HepG2 (cell line): ENCODE results near the gene PARS2. TPM values are rescaled to one million over a fixed set of nuclear protein-coding genes. Genes with fewer than 3 reads are reported as not detected.

Experiments
- BCLAF1 ChIP-seq: fragments of 450-650 bp; IDR thresholded peaks from 2 replicates; pipeline ENCODE4 v1.6.1; 2017; ENCODE audit warnings: mild to moderate bottlenecking
- ETV5 ChIP-seq: IDR thresholded peaks from 2 replicates; pipeline ENCODE4 v1.6.1; 2018; ENCODE audit warnings: missing biosample characterization, missing genetic modification reagents, inconsistent platforms, borderline replicate concordance
- KDM5A ChIP-seq: fragments of 200-600 bp; sonication (generic); IDR thresholded peaks from 2 replicates; pipeline ENCODE4 v1.7.0; 2018; ENCODE audit warnings: antibody characterized with exemption, mild to moderate bottlenecking, low read length, borderline replicate concordance
- KLF6 ChIP-seq: IDR thresholded peaks from 2 replicates; pipeline ENCODE4 v1.8.0; 2016; ENCODE audit warnings: missing biosample characterization, missing genetic modification reagents
- MED8 ChIP-seq: sonication (generic); formaldehyde crosslinking; IDR thresholded peaks from 2 replicates; pipeline ENCODE4 v1.8.1; 2023; ENCODE audit warnings: mild to moderate bottlenecking, missing genetic modification reagents; ENCODE audit not compliant: insufficient replicate concordance
- MIER3 ChIP-seq: IDR thresholded peaks from 2 replicates; pipeline ENCODE4 v1.6.1; 2016; ENCODE audit warnings: missing compliant biosample characterization, borderline replicate concordance
- MXD1 ChIP-seq: sonication (generic); formaldehyde crosslinking; IDR thresholded peaks from 2 replicates; pipeline ENCODE4 v1.4.0; 2020; ENCODE audit warnings: mild to moderate bottlenecking, missing genetic modification reagents
- MZF1 ChIP-seq: sonication (generic); formaldehyde crosslinking; IDR thresholded peaks from 2 replicates; pipeline ENCODE4 v1.8.1; 2023; ENCODE audit warnings: mild to moderate bottlenecking, missing genetic modification reagents, borderline replicate concordance
- NKX3-1 ChIP-seq: sonication (generic); formaldehyde crosslinking; IDR thresholded peaks from 2 replicates; pipeline ENCODE4 v1.5.0; 2020; ENCODE audit warnings: missing genetic modification reagents
- PITX1 ChIP-seq: sonication (generic); formaldehyde crosslinking; IDR thresholded peaks from 2 replicates; pipeline ENCODE4 v1.5.1; 2020; ENCODE audit warnings: mild to moderate bottlenecking, missing genetic modification reagents
- TFE3 ChIP-seq: IDR thresholded peaks from 2 replicates; pipeline ENCODE4 v1.6.1; 2016
- ZNF101 ChIP-seq: sonication (generic); formaldehyde crosslinking; IDR thresholded peaks from 2 replicates; pipeline ENCODE4 v1.4.0; 2020; ENCODE audit warnings: mild to moderate bottlenecking, low read depth, missing genetic modification reagents, borderline replicate concordance
- ZNF142 ChIP-seq: sonication (generic); formaldehyde crosslinking; IDR thresholded peaks from 2 replicates; pipeline ENCODE4 v1.4.0; 2020; ENCODE audit warnings: missing genetic modification reagents
- ZNF33B ChIP-seq: sonication (generic); formaldehyde crosslinking; IDR thresholded peaks from 2 replicates; pipeline ENCODE4 v1.5.1; 2020; ENCODE audit warnings: mild to moderate bottlenecking, missing genetic modification reagents
- ZNF547 ChIP-seq: sonication (generic); formaldehyde crosslinking; IDR thresholded peaks from 2 replicates; pipeline ENCODE4 v1.5.1; 2020; ENCODE audit warnings: mild to moderate bottlenecking, missing genetic modification reagents
- ZNF615 ChIP-seq: sonication (generic); formaldehyde crosslinking; IDR thresholded peaks from 2 replicates; pipeline ENCODE4 v1.5.0; 2020; ENCODE audit warnings: mild to moderate bottlenecking, missing genetic modification reagents, borderline replicate concordance
- ZNF878 ChIP-seq: sonication (generic); formaldehyde crosslinking; IDR thresholded peaks from 2 replicates; pipeline ENCODE4 v1.8.1; 2023; ENCODE audit warnings: mild to moderate bottlenecking, missing genetic modification reagents, moderate library complexity
- ZZZ3 ChIP-seq: sonication (generic); formaldehyde crosslinking; IDR thresholded peaks from 2 replicates; pipeline ENCODE4 v1.4.0; 2020; ENCODE audit warnings: missing genetic modification reagents, mild to moderate bottlenecking, borderline replicate concordance
- polyA plus RNA-seq, 8 experiments: library from polyadenylated mRNA; depleted of rRNA in 3 of 8; stranded (reverse) in 7 of 8; unstranded in 1 of 8; fragments of >200 nt; fragmentation: Illumina TruSeq in 4 of 8; extraction: Trizol in 4 of 8; gene quantifications; 2 replicates each; pipeline versions ENCODE4 v1.2.1 to v1.2.3, GENCODE V29; 2011 to 2016; ENCODE audit warnings: low read depth in 4 of 8, missing spikeins in 1 of 8, mixed read lengths in 1 of 8; ENCODE audit not compliant: insufficient read depth in 1 of 8
- total RNA-seq, 5 experiments: library from RNA; depleted of rRNA; stranded (reverse); fragments of >200 nt; fragmentation: Illumina TruSeq; extraction: Trizol; gene quantifications; 2 replicates each; pipeline ENCODE4 v1.2.3, GENCODE V29; 2016; ENCODE audit warnings: low read depth in 1 of 5

PARS2 gene
- total and polyA plus RNA-seq, 2 of the 13 experiments (the other 11 are each of a cell fraction or from before 2014, with no cell fraction given), result 2.4 to 4.6 TPM

- no peak for TF ChIP-seq ZNF878
- TF ChIP-seq KLF6 (CRISPR knock-in tag), result no peak
- peak; percentile 69; the same call in 1 of the 2 replicates for TF ChIP-seq ZNF547
- no peak for TF ChIP-seq ZNF142 (CRISPR knock-in tag)
- no peak for TF ChIP-seq ZZZ3 (CRISPR knock-in tag)
- 0 out of 2 replicates have a peak, but pooled peaks have one; percentile 28 for TF ChIP-seq MIER3 (CRISPR knock-in tag)
- TF ChIP-seq KDM5A, result no peak
- TF ChIP-seq MZF1 (CRISPR knock-in tag), result no peak
- TF ChIP-seq NKX3-1 (CRISPR knock-in tag), result no peak; the same call in 1 of the 2 replicates
- peak; percentile 67; the same call in 1 of the 2 replicates for TF ChIP-seq PITX1 (CRISPR knock-in tag)
- TF ChIP-seq ETV5 (CRISPR knock-in tag), result peak; percentile 68; the same call in 1 of the 2 replicates
- 0 out of 2 replicates have a peak, but pooled peaks have one; percentile 12 for TF ChIP-seq ZNF33B (CRISPR knock-in tag)
- TF ChIP-seq ZNF101, result no peak
- no peak for TF ChIP-seq TFE3 (CRISPR knock-in tag)
- no peak for TF ChIP-seq MED8 (CRISPR knock-in tag)
- peak; percentile 82; the same call in 1 of the 2 replicates for TF ChIP-seq MXD1 (CRISPR knock-in tag)
- no peak for TF ChIP-seq ZNF615 (CRISPR knock-in tag)
- TF ChIP-seq BCLAF1, result no peak
These were observed at the start of gene PARS2 (continued) for GRCh38 chr1:54764133-54764921.
